GM12801 (cell line): ENCODE measurements around the gene SH2B3.

Experiments
- TF ChIP-seq, protein P1 (sequence below): IDR thresholded peaks from one replicate; pipeline ENCODE4 v1.5.1; 2011; ENCODE audit warnings: control low read depth; ENCODE audit not compliant: insufficient read length; ENCODE audit errors: extremely low read depth

The SH2B3 gene

DNA sequence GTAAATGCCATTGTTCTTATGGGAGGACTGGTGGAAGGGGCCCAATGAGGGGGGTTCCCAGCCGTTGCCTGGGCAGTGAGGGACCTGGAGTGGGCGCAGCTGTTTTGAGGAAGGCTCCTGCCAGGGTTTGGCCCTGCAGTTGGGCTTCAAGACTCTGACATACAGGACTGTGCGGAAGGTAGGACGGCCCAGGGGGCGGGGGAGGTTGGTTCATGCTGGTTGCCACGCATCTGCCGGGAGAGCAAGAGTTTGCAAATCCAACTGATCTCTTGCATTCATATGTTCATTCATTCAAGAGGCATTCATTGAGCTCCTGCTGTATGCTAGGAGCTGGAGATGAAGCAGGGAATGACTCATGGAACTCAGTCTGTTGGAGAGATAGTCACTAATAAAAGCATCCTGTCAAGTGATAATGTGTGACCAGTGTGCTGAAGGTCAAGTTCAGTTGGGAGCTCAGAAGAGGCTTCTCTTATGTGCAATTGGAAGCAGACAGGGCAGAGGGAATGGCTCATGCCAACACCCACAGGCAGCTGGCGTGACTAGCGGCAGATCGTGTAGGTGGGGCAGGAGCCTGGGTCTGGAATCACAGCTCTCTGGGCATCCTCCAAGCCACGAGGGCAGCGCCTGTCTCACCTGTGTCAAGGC is 7.8 kb downstream of the SH2B3 start:
- TF ChIP-seq, protein P1, sequence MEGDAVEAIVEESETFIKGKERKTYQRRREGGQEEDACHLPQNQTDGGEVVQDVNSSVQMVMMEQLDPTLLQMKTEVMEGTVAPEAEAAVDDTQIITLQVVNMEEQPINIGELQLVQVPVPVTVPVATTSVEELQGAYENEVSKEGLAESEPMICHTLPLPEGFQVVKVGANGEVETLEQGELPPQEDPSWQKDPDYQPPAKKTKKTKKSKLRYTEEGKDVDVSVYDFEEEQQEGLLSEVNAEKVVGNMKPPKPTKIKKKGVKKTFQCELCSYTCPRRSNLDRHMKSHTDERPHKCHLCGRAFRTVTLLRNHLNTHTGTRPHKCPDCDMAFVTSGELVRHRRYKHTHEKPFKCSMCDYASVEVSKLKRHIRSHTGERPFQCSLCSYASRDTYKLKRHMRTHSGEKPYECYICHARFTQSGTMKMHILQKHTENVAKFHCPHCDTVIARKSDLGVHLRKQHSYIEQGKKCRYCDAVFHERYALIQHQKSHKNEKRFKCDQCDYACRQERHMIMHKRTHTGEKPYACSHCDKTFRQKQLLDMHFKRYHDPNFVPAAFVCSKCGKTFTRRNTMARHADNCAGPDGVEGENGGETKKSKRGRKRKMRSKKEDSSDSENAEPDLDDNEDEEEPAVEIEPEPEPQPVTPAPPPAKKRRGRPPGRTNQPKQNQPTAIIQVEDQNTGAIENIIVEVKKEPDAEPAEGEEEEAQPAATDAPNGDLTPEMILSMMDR: no peak

DNA sequence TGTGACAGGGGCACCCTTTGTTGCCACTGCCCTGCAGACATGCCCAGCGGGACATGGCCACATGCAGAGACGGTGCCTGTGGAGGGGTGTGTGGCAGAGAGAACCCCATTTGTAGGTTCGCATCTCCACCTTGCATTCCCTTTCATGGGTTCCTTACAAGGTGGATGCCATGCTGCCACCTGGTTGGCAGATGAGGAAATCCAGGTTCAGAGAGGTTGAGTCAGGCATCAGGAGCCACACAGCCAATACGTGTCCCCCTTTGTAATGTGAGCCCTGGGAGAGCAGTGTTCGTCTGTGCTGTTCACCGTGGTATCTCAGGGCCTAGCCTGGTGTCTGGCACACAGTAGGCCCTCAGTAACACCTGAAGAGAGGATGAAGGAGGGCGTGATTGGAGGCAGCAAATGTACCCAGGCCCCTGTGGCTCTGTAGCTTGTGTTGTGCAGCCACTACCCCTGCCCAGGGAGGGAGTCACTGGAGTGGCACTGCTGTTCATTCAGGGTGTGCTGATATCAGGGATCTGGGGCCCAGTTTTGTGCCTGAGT is 9.1 kb downstream of the SH2B3 start:
- TF ChIP-seq, protein P1: no peak

DNA sequence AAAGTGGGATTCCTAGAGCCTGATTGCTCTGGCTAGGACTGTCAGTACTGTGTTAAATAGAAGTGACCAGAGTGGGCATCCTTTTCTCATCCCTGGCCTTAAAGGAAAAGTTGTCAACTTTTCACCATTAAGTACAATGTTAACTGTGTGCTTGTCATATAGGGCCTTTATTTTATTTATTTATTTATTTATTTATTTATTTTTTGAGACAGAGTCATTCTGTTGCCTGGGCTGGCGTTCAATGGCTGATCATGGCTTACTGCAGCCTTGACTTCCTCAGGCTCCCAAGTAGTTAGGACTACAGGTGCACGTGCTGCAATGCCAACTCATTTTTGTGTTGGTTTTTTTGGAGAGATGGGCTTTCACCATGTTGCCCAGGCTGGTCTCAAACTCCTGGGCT is 11.6 kb downstream of the SH2B3 start:
- TF ChIP-seq, protein P1: no peak

DNA sequence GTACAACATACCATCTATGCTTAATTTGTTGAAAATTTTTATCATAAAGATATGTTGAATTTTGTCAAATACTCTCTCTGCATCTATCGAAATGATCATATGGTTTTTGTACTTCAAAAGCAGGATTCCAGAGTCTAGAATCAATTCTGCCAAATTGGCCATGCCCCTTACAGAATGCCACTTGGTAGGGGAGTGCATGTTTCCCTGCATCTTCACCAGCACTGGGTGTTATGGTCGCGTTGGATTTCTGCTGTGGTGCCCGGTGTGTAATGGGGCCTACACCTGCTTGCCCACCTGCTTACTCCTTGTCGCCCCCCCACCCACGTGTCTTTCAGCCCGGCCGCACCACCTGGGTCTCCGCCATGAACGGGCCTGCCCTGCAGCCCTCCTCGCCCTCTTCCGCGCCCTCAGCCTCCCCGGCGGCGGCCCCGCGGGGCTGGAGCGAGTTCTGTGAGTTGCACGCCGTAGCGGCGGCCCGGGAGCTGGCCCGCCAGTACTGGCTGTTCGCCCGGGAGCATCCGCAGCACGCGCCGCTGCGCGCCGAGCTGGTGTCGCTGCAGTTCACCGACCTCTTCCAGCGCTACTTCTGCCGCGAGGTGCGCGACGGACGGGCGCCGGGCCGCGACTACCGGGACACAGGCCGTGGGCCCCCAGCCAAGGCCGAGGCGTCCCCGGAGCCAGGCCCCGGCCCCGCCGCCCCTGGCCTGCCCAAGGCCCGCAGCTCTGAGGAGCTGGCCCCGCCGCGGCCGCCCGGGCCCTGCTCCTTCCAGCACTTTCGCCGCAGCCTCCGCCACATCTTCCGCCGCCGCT is 12.3 kb downstream of the SH2B3 start:
- TF ChIP-seq, protein P1: no peak

DNA sequence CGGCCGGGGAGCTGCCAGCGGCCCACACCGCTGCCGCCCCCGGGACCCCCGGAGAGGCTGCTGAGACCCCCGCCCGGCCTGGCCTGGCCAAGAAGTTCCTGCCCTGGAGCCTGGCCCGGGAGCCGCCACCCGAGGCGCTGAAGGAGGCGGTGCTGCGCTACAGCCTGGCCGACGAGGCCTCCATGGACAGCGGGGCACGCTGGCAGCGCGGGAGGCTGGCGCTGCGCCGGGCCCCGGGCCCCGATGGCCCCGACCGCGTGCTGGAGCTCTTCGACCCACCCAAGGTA is 12.8 kb downstream of the SH2B3 start:
- TF ChIP-seq, protein P1: no peak

DNA sequence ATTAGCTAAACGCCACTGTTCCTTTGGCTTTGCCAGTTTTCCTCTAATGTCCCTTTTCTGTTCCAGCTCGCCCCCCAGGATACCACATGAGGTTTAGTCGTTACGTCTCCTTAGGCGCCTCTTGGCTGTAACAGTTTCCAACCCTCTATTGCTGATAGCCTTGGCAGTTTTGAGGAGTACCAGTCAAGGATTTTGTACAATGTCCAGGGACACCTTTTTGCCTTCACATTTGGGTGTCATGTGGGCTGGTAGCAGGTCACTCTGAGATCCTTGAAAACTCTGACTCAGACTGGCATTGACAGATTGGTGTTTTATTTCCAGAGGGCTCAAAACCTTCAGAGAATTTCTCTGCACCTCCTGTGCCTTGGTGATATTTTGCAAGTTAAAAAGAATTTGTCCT is 14.1 kb downstream of the SH2B3 start:
- TF ChIP-seq, protein P1: no peak

DNA sequence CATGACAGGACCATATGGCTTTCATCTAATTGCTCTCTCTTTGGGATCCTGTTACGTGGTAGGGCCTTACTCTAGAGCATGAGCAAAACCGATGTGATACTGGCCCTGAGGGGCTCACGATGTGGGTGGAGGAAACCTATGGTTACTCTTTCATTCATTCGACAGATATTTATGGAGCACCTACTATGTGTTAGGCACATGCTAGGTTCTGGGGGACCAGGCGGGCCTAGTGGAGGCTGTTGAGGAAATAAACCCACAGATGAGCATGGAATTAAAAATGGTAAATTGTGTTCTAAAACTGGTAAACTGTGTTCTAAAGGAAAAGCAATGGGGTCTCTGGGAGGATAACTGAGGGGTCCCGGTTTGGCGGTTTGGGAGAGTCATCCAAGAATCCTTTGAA is 14.8 kb downstream of the SH2B3 start:
- TF ChIP-seq, protein P1: no peak
